SK-N-MC (cell line): ENCODE data around the gene KRTAP9-6.
"Not testable (repeated sequence)": the region's sequence is repeated elsewhere in the genome, so short reads cannot be mapped to it uniquely, and the experiment has no call there.

Experiments used
- DNase-seq: peaks from one replicate; pipeline ENCODE4 v3.0.0-alpha.2; 2011; ENCODE audit warnings: low read depth, low spot score
- H3K27ac ChIP-seq: fragments of 200-600 bp; sonication (generic); 2 replicates; pipeline ENCODE4 v1.5.1; 2016; ENCODE audit warnings: mixed run types
- H3K36me3 ChIP-seq: fragments of 200-600 bp; sonication (generic); 2 replicates; pipeline ENCODE4 v1.6.1; 2017; ENCODE audit warnings: antibody characterized with exemption, low read length, mixed read lengths; ENCODE audit not compliant: insufficient read depth
- H3K4me3 ChIP-seq: fragments of 200-600 bp; sonication (generic); 2 replicates; pipeline ENCODE4 v1.5.1; 2016
- H3K9ac ChIP-seq: fragments of 200-600 bp; sonication (generic); 2 replicates; pipeline ENCODE4 v1.8.0; 2017; ENCODE audit warnings: mixed run types, mixed read lengths; ENCODE audit not compliant: insufficient read length
- H3K9me3 ChIP-seq: fragments of 200-600 bp; sonication (generic); 2 replicates; pipeline ENCODE4 v1.6.1; 2017; ENCODE audit warnings: low read depth, mild to moderate bottlenecking, antibody characterized with exemption, low read length, moderate library complexity, mixed read lengths
- EZH2 ChIP-seq: fragments of 200-600 bp; sonication (generic); IDR thresholded peaks from one replicate; pipeline ENCODE4 v1.6.1; 2017; ENCODE audit warnings: antibody characterized with exemption
- FOXP2 ChIP-seq: optimal IDR thresholded peaks from 2 replicates; pipeline ENCODE3; 2011; ENCODE audit warnings: mild to moderate bottlenecking, moderate library complexity; ENCODE audit not compliant: insufficient read depth; ENCODE audit errors: extremely low read length, control extremely low read depth
- POLR2AphosphoS5 ChIP-seq: IDR thresholded peaks from 2 replicates; pipeline ENCODE4 v1.6.1; 2012; ENCODE audit warnings: mild to moderate bottlenecking, low read depth, low read length, borderline replicate concordance

The KRTAP9-6 gene, protein sequence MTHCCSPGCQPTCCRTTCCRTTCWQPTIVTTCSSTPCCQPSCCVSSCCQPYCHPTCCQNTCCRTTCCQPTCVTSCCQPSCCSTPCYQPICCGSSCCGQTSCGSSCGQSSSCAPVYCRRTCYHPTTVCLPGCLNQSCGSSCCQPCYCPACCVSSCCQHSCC

DNA sequence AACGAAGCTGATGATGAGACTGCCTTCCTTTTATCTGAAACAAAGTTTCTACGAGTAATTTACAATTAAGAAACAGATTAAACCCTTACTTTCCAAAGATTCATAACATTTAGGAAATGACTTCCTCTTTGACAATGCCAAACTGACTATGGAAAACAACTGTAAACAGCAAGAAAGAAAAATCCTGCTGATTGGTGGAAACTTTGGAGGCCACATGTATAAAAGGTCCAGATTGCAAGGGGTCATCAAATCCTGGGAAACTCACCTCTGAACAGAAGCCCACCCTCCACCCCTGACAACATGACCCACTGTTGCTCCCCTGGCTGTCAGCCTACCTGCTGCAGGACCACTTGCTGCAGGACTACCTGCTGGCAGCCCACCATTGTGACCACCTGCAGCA is at the start of gene KRTAP9-6:
Gene KRTAP9-6, plus strand, starts transcription at position 301 of the 400 bp plus-strand sequence. Its CDS starts 0 bp downstream, at position 301.
- DNase-seq, result no peak
- H3K27ac ChIP-seq, result no peak within 1 kb of the TSS
- no peak within 1 kb of the TSS for H3K9ac ChIP-seq
- H3K9me3 ChIP-seq, result no peaks in the 10 kb centered on the region
- TF ChIP-seq FOXP2, result no peak
- no peak for TF ChIP-seq POLR2AphosphoS5
- no peak for TF ChIP-seq EZH2
- no peak within 1 kb of the TSS for H3K4me3 ChIP-seq
- H3K36me3 ChIP-seq, result no peaks in the 10 kb centered on the region

DNA sequence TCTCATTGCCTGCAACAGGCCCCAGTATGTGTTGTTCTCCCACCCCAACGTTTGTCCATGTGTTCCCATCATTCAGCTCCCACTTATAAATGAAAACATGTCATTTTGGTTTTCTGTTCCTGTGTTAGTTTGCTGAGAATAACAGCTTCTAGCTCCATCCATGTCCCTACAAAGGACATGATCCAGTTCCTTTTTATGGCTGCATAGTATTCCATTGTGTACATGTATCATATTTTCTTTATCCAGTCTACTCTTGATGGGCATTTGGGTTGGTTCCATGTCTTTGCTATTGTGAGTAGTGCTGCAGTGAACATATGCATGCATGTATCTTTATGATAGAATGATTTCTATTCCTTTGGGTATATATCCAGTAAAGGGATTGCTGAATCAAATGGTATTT is 49.5 kb upstream of the KRTAP9-6 start:
- no peak for DNase-seq
- TF ChIP-seq POLR2AphosphoS5, result no peak
- no peak for TF ChIP-seq FOXP2
- TF ChIP-seq EZH2, result no peak
- Histone ChIP-seq H3K4me3 (no peak overlapping the region), H3K9ac (no peak overlapping the region), H3K36me3 (no peaks in the 10 kb centered on the region), H3K9me3 (no peaks in the 10 kb centered on the region), H3K27ac (no peak overlapping the region)

DNA sequence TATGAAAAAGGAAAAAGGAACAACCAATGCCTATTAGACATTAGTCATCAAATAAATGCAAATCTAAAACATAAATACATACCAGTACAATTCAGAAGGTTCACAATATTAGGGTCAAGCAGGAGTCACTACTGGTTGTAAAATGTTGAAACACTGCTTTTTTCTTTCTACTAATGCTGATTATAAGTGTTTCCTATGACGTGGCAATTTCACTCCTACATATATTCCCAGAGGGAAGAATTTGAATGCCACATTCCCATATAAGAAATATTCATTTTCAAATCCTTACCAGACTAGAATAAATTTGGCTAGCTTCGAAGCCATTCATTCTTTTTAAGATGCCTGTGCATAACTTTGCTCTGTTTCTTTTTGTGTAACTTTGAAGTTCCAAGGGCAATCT is 41.4 kb upstream of the KRTAP9-6 start:
- H3K9ac ChIP-seq, result no peak overlapping the region

GRCh38 chr17:41226051-41226450 is 39.1 kb upstream of the KRTAP9-6 start:
- Histone ChIP-seq H3K27ac (no peak overlapping the region), H3K9ac (no peak overlapping the region), H3K4me3 (no peak overlapping the region), H3K36me3 (no peaks in the 10 kb centered on the region), H3K9me3 (no peaks in the 10 kb centered on the region)
- DNase-seq, result no peak
- TF ChIP-seq POLR2AphosphoS5 (no peak), FOXP2 (no peak)

More for the DNA sequence above, 41.4 kb upstream of the KRTAP9-6 start:
- H3K4me3 ChIP-seq, result no peak overlapping the region
- TF ChIP-seq EZH2 (no peak), POLR2AphosphoS5 (no peak), FOXP2 (no peak)
- no peaks in the 10 kb centered on the region for H3K9me3 ChIP-seq
- H3K36me3 ChIP-seq, result no peaks in the 10 kb centered on the region
- peak overlapping the region; percentile 63 for H3K27ac ChIP-seq
- peak; percentile 39 for DNase-seq

- not testable (repeated sequence) for DNase-seq, H3K9me3 ChIP-seq, H3K9ac ChIP-seq, H3K36me3 ChIP-seq
- Histone ChIP-seq H3K4me3 (peak within 1 kb of the TSS; percentile 19), H3K27ac (0 out of 2 replicates have a peak within 1 kb of the TSS, but pooled peaks have one; percentile 19)
Measured at GRCh38 chr17:41226598-41227095, 38.5 kb upstream of the KRTAP9-6 start, which contains the start of gene KRTAP9-2. Gene KRTAP9-2 (plus strand): TSS chr17:41226648. CDS start chr17:41226655, 7 bp downstream.

DNA sequence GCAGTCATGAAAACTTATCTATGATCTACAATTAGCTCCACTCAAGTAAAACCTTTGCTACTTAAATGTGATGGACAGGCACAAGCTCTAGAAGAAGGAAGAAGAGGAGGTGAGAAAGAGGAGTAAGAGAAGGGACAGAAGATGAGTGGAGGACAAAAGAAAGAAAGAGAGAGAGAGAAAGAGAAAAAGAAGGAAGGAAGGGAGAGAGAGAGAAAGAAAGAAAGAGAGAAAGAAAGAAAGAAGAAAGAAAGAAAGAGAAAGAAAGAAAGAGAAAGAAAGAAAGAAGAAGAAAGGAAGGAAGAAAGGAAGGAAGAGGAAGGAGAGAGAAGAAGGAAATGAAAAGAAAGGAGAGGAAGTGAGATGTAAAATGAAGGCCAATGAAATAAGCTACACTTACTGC is 35.1 kb upstream of the KRTAP9-6 start:
- no peak for DNase-seq
- Histone ChIP-seq H3K36me3 (no peaks in the 10 kb centered on the region), H3K4me3 (no peak overlapping the region), H3K27ac (no peak overlapping the region), H3K9me3 (no peaks in the 10 kb centered on the region), H3K9ac (no peak overlapping the region)
- TF ChIP-seq EZH2 (no peak), POLR2AphosphoS5 (no peak), FOXP2 (no peak)

DNA sequence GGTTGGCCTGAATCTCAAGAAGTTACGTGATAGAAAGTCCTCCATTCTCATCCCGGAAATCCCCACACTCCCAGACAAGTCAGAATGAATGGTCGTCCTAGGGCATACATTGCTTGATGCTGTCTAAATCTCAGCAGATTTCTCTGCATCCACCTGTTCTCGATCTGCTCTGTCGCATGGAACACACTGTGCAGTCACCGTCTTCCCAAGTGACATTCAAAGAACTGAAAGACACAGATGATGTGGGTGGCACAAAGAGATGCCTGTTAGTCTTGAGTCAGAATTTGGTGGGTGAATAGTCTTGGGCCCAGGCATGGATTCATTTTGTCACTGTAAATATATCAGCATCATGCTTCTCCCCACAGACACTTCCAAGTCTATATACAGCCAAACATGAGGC is 33.4 kb upstream of the KRTAP9-6 start:
- Histone ChIP-seq H3K36me3 (no peaks in the 10 kb centered on the region), H3K27ac (no peak overlapping the region), H3K9me3 (no peaks in the 10 kb centered on the region), H3K9ac (no peak overlapping the region), H3K4me3 (no peak overlapping the region)
- no peak for DNase-seq
- no peak for TF ChIP-seq POLR2AphosphoS5
- no peak for TF ChIP-seq FOXP2
- TF ChIP-seq EZH2, result no peak

- H3K9me3 ChIP-seq, DNase-seq, H3K36me3 ChIP-seq, H3K4me3 ChIP-seq, H3K9ac ChIP-seq, H3K27ac ChIP-seq: not testable (repeated sequence)
Measured at GRCh38 chr17:41232399-41233105, 32.6 kb upstream of the KRTAP9-6 start, which contains the start of gene KRTAP9-3. Gene KRTAP9-3 (plus strand): TSS chr17:41232449. CDS start chr17:41232502, 53 bp downstream.

DNA sequence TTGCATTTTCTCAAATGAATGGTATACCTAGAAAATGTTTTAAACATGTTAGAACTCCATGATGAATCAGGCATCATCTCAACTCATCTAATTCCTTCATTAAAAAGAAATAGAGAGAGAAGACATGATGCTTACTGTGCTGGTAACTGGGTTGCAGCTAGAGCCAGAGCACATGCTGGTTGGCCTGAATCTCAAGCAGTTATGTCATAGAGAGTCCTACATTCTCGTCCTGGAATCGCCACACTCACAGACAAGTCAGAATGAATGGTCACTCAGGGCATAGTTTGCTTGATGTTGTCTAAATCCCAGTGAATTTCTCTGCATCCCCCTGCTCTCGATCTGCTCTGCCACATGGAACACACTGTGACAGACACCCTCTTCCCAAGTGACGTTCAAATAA is 28.1 kb upstream of the KRTAP9-6 start:
- not testable (repeated sequence) for DNase-seq, H3K9ac ChIP-seq

DNA sequence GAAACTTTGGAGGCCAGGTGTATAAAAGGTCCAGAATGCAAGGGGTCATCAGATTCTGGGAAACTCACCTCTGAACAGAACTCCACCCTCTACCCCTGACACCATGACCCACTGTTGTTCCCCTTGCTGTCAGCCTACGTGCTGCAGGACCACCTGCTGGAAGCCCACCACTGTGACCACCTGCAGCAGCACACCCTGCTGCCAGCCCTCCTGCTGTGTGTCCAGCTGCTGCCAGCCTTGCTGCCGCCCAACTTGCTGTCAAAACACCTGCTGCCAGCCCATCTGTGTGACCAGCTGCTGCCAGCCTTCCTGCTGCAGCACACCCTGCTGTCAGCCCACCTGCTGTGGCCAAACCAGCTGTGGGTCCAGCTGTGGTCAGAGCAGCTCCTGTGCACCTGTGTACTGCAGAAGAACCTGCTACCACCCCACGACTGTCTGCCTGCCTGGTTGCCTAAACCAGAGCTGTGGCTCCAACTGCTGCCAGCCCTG is 27.2 kb upstream of the KRTAP9-6 start, which contains the start of gene KRTAP9-8:
Gene KRTAP9-8, plus strand, starts transcription at position 51 of the 489 bp plus-strand sequence. Its CDS starts 53 bp downstream, at position 104.
- H3K9ac ChIP-seq, H3K4me3 ChIP-seq, H3K36me3 ChIP-seq, DNase-seq, H3K9me3 ChIP-seq, H3K27ac ChIP-seq: not testable (repeated sequence)

More for the DNA sequence above, 28.1 kb upstream of the KRTAP9-6 start:
- not testable (repeated sequence) for H3K36me3 ChIP-seq, H3K9me3 ChIP-seq, H3K27ac ChIP-seq, H3K4me3 ChIP-seq

GRCh38 chr17:41246995-41247787 is 18.0 kb upstream of the KRTAP9-6 start:
- H3K27ac ChIP-seq, H3K9me3 ChIP-seq, H3K4me3 ChIP-seq, H3K9ac ChIP-seq, H3K36me3 ChIP-seq, DNase-seq: not testable (repeated sequence)

DNA sequence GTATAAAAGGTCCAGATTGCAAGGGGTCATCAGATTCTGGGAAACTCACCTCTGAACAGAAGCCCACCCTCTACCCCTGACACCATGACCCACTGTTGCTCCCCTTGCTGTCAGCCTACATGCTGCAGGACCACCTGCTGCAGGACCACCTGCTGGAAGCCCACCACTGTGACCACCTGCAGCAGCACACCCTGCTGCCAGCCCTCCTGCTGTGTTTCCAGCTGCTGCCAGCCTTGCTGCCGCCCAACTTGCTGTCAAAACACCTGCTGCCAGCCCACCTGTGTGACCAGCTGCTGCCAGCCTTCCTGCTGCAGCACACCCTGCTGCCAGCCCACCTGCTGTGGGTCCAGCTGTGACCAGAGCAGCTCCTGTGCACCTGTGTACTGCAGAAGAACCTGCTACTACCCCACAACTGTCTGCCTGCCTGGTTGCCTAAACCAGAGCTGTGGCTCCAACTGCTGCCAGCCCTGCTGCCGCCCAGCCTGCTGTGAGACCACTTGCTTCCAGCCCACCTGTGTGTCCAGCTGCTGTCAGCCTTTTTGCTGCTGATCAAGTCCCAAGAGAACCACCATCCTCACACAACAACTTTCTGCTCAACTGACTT is 15.4 kb upstream of the KRTAP9-6 start, which contains the start of gene KRTAP9-4:
Gene KRTAP9-4, plus strand, starts transcription at position 51 of the 604 bp plus-strand sequence. Its CDS starts 34 bp downstream, at position 85.
- H3K27ac ChIP-seq, H3K9me3 ChIP-seq, H3K9ac ChIP-seq, H3K36me3 ChIP-seq, DNase-seq, H3K4me3 ChIP-seq: not testable (repeated sequence)
